GM20431 (cell line): ENCODE results near the gene BAZ1B.

Experiments used
- in situ Hi-C: fragments of 300-500 bp; cut with MseI, MboI; formaldehyde crosslinking; loops from one replicate; pipeline ENCODE4 v1.15.0; 2020; ENCODE audit warnings: low sequenced_read_pairs; ENCODE audit not compliant: unreplicated experiment

Gene BAZ1B

GRCh38 chr7:73448609-73449008 is 73.5 kb downstream of the BAZ1B start:
- in situ Hi-C loops = loop anchor here (10.0 kb wide), 1 partner anchor 114 kb away; no protein-coding TSS in a partner anchor

GRCh38 chr7:73447121-73447733 is 74.9 kb downstream of the BAZ1B start:
- in situ Hi-C loops = loop anchor here (10.0 kb wide), 1 partner anchor 112 kb away; no protein-coding TSS in a partner anchor

- in situ Hi-C loops = loop anchor here (10.0 kb wide), 1 partner anchor 112 kb away; no protein-coding TSS in a partner anchor
Measured at GRCh38 chr7:73446682-73447081, 75.4 kb downstream of the BAZ1B start.

GRCh38 chr7:73443548-73444255 is 78.4 kb downstream of the BAZ1B start:
- in situ Hi-C loops = loop anchor here (10.0 kb wide), 1 partner anchor 109 kb away; no protein-coding TSS in a partner anchor

- in situ Hi-C loops = loop anchor here (10.0 kb wide), 1 partner anchor 108 kb away; no protein-coding TSS in a partner anchor
Measured at GRCh38 chr7:73442903-73443500, 79.1 kb downstream of the BAZ1B start.

GRCh38 chr7:73442222-73442902 is 79.7 kb downstream of the BAZ1B start:
- in situ Hi-C loops = loop anchor here (10.0 kb wide), 1 partner anchor 108 kb away; no protein-coding TSS in a partner anchor

- in situ Hi-C loops = no loop called here
Measured at GRCh38 chr7:73439410-73439704, 82.7 kb downstream of the BAZ1B start.

GRCh38 chr7:73438547-73439409 is 83.3 kb downstream of the BAZ1B start:
- in situ Hi-C loops = no loop called here

- in situ Hi-C loops = no loop called here
Measured at GRCh38 chr7:73437621-73438416, 84.3 kb downstream of the BAZ1B start.

- in situ Hi-C loops = no loop called here
Measured at GRCh38 chr7:73437091-73437490, 85.0 kb downstream of the BAZ1B start.

- in situ Hi-C loops = no loop called here
Measured at GRCh38 chr7:73436031-73436929, 85.8 kb downstream of the BAZ1B start.

- in situ Hi-C loops = no loop called here
Measured at GRCh38 chr7:73435471-73436009, 86.6 kb downstream of the BAZ1B start.

GRCh38 chr7:73434701-73435069 is 87.4 kb downstream of the BAZ1B start:
- in situ Hi-C loops = no loop called here

GRCh38 chr7:73433924-73434700 is 88.0 kb downstream of the BAZ1B start:
- in situ Hi-C loops = no loop called here

- in situ Hi-C loops = no loop called here
Measured at GRCh38 chr7:73432676-73433075, 89.4 kb downstream of the BAZ1B start.

- in situ Hi-C loops = no loop called here
Measured at GRCh38 chr7:73431041-73431835, 90.9 kb downstream of the BAZ1B start.
